ENCODE measurements around the gene ADCY9. TPM values are rescaled to one million over a fixed set of nuclear protein-coding genes. Genes with fewer than 3 reads are reported as not detected.

The ADCY9 gene
- polyA plus RNA-seq, 1 experiment, result 16.0 TPM

- ChIA-PET CTCF (no interaction called here), POLR2A (no interaction called here)
- Histone ChIP-seq H3K9me3 (ENCODE audit: control insufficient read depth, insufficient read depth, low read length) (peaks cover 14% of the 10 kb centered on the region), H3K27ac (ENCODE audit: low read depth, low read length) (no peak overlapping the region), H3K27me3 (ENCODE audit: control insufficient read depth, insufficient read depth, low read length) (no peaks in the 10 kb centered on the region), H3K4me3 (ENCODE audit: low read depth, low read length) (peak overlapping the region; percentile 68)
- no peak for TF ChIP-seq CTCF (IDR thresholded peaks at IDR 0.05; ENCODE audit: low read depth, low read length)
- DNase-seq (ENCODE audit: low read depth, low spot score), result no peak
Measured at GRCh38 chr16:4114257-4115208, 1.7 kb downstream of the ADCY9 start.

GRCh38 chr16:4113358-4114256 is 2.6 kb downstream of the ADCY9 start:
- CTCF ChIA-PET, result interaction anchor here (2.4 kb wide), 1 partner anchor 140 kb away, joined by 13 read pairs; no protein-coding TSS in a partner anchor
- no peak for TF ChIP-seq CTCF (IDR thresholded peaks at IDR 0.05; ENCODE audit: low read depth, low read length)
- Histone ChIP-seq H3K9me3 (ENCODE audit: control insufficient read depth, insufficient read depth, low read length) (peaks cover 14% of the 10 kb centered on the region), H3K27ac (ENCODE audit: low read depth, low read length) (no peak overlapping the region), H3K27me3 (ENCODE audit: control insufficient read depth, insufficient read depth, low read length) (no peaks in the 10 kb centered on the region), H3K4me3 (ENCODE audit: low read depth, low read length) (peak overlapping the region; percentile 51)
- no peak for DNase-seq (ENCODE audit: low read depth, low spot score)
- POLR2A ChIA-PET, result no interaction called here

GRCh38 chr16:4111748-4112696 is 4.2 kb downstream of the ADCY9 start:
- no peak for DNase-seq (ENCODE audit: low read depth, low spot score)
- ChIA-PET CTCF (interaction anchor here (1.4 to 2.4 kb wide), 2 partner anchors 129 to 142 kb away, joined by 3 to 13 read pairs; no protein-coding TSS in a partner anchor), POLR2A (no interaction called here)
- Histone ChIP-seq H3K4me3 (ENCODE audit: low read depth, low read length) (peak overlapping the region; percentile 51), H3K27me3 (ENCODE audit: control insufficient read depth, insufficient read depth, low read length) (no peaks in the 10 kb centered on the region), H3K9me3 (ENCODE audit: control insufficient read depth, insufficient read depth, low read length) (peaks cover 14% of the 10 kb centered on the region), H3K27ac (ENCODE audit: low read depth, low read length) (no peak overlapping the region)
- TF ChIP-seq CTCF (IDR thresholded peaks at IDR 0.05; ENCODE audit: low read depth, low read length), result no peak

GRCh38 chr16:4110680-4111079 is 5.6 kb downstream of the ADCY9 start:
- no peak for TF ChIP-seq CTCF (IDR thresholded peaks at IDR 0.05; ENCODE audit: low read depth, low read length)
- ChIA-PET POLR2A (interaction anchor here (0.6 kb wide), 1 partner anchor 143 kb away, joined by 4 read pairs; no protein-coding TSS in a partner anchor), CTCF (interaction anchor here (0.5 to 1.4 kb wide), 4 partner anchors 11 to 600 kb away, joined by 3 to 5 read pairs (median 4); no protein-coding TSS in a partner anchor)
- H3K27me3 ChIP-seq (ENCODE audit: control insufficient read depth, insufficient read depth, low read length), result no peaks in the 10 kb centered on the region
- DNase-seq (ENCODE audit: low read depth, low spot score), result no peak
- H3K27ac ChIP-seq (ENCODE audit: low read depth, low read length), result no peak overlapping the region
- no peak overlapping the region for H3K4me3 ChIP-seq (ENCODE audit: low read depth, low read length)
- H3K9me3 ChIP-seq (ENCODE audit: control insufficient read depth, insufficient read depth, low read length), result peaks cover 14% of the 10 kb centered on the region

All from AG04450 (cell line).